GM12872 (cell line): ENCODE data around the gene NCK2.

Source experiments
- TF ChIP-seq, protein P1 (sequence below): IDR thresholded peaks from 3 replicates; pipeline ENCODE4 v1.5.1; 2011; ENCODE audit warnings: low read depth, mild to moderate bottlenecking, low read length, moderate library complexity; ENCODE audit not compliant: insufficient read depth

NCK2 gene

DNA sequence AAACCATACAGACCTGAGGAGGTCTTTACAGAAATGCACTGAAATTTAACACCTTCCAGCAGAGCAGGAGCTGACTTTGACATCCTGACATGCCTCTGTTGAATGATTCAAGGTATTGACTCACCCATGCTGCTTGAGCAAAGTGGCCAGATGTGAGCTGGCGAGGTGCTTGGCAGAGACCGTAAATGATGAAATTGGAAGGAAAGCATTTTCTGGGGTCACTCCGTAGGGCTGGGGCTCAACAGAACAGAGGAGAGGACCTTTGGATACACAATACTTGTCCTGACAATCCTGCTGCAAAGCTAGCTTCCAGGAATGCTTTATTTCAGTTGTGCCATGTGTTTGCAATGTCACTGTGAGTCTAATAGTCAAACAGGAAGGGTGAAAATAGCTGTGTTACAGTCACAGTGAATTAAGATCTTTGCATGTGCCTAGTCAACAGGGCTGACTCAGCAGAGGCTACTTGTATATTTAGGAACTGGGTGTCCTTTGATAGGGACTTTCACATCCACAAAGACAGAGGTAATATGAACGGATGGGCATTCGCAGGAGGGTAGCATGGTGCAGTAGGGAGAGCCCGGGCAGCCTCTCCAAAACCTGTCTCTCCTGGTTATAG lies 31.6 kb upstream of the NCK2 start:
- TF ChIP-seq, protein P1, sequence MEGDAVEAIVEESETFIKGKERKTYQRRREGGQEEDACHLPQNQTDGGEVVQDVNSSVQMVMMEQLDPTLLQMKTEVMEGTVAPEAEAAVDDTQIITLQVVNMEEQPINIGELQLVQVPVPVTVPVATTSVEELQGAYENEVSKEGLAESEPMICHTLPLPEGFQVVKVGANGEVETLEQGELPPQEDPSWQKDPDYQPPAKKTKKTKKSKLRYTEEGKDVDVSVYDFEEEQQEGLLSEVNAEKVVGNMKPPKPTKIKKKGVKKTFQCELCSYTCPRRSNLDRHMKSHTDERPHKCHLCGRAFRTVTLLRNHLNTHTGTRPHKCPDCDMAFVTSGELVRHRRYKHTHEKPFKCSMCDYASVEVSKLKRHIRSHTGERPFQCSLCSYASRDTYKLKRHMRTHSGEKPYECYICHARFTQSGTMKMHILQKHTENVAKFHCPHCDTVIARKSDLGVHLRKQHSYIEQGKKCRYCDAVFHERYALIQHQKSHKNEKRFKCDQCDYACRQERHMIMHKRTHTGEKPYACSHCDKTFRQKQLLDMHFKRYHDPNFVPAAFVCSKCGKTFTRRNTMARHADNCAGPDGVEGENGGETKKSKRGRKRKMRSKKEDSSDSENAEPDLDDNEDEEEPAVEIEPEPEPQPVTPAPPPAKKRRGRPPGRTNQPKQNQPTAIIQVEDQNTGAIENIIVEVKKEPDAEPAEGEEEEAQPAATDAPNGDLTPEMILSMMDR, result no peak

DNA sequence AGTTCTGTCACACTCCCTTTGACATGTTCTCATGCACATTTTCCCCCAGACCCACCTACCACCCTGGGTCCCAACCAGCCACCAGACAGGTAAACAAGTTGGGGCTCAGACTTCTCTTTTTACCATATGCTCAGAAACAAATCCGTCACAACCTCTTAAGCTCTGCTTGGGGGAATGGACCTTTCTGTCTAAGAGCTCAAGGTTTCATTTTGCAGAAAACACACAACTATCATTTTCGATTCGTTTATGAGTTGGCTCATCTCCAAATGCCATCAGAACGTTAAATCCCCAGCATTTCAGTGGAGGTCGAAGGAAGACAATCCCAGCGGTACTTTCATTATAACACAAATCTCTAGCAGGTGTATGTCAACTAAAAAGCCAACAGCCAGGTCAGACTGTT lies 30.6 kb upstream of the NCK2 start:
- TF ChIP-seq, protein P1, result no peak

DNA sequence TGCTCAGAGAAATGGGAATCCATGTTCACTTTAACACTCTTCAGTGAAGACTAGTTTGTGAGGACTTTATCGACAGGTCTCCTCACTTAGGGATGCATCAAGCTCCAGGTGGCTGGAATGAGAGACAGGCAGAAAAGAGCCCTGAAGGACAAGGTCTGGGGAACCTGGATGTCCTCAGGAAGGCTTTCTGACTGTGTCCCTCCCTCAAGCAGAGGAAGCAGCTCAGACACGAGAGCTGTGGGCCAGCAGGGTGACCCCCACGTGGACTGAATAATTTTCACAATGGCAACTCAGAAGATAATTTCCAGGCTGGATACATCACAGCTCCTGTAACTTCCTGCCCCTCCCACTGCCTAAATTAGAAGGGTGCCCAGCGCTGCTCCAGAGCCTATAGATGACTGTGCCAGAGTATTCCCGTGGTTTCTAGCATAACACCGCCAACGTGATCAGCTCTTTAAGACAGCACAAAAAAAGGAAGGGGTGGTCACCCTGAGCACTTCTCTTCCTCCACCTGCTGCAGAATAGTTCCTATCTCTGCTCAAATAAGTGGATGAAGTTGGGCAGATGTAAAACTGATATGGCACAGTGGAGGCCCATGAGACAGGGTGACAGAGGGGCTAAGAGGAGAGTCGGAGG lies 25.7 kb upstream of the NCK2 start:
- TF ChIP-seq, protein P1, result no peak

DNA sequence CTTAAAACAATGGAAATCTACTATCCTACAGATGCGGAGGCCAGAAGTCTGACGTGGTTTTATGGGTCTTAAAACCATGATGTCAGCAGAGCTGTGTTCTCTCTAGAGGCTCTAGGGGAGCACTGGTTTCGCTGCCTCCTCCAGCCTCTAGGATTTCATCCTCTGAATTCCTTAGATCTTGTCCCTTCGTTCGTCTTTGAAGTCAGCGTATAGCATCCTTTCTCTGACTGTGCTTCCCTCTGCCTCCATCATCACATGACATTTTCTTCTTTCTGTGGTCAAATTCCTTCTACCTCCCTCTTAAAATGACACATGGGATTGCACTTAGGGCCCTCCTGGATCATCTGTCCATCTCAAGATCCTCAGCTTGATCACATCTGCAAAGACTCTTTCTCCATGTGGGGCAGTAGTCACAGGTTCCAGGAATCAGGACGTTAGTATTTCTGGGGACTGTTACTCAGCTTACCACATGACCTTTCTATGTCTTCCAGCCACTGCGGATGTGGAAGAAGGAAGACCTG lies 22.7 kb upstream of the NCK2 start:
- TF ChIP-seq, protein P1, result no peak

DNA sequence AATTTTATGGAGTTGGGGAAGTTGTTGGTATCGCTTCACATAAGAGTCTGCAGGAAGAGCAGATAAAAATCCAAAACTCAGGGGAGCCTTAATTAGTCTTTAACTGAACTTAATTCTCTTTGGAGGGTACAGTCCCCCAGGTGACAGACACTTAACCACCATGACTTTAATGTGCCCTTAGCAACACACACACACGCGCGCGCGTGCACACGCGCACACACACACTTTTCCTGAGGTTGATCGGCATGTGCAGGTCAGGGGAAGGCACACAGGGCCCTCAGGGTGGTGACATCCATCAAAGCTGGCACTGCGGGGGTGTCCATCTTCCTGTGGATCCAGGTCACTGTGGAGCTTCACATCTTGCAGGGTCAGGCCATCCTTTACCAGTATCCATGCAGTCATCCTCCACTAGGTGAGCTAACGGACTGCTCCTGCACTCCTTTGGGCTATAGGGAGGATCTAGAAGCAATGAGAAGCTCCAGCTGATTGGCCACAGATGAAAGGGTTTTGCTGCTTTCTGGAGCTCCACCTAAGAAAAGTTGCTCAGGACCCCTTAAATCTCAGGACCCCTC lies 21.9 kb upstream of the NCK2 start:
- TF ChIP-seq, protein P1, result no peak

DNA sequence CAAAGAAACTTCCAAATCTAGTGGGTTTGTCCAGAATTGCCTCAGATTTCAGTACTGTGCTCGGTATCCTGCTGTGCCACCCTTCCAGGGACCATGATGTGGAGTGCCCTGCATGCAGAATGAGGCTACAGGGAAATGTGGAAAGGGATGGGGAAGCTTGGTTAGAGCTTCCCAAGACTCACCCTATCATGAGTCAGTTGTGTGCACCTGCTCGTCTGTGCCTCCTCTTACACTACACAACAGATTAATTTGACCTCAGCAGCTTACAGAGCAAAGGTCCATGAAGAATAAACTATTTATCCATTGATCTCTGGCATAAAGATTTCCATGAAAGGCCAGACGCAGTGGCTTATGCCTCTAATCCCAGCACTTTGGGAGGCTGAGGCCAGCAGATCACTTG lies 21.3 kb upstream of the NCK2 start:
- TF ChIP-seq, protein P1, result no peak

DNA sequence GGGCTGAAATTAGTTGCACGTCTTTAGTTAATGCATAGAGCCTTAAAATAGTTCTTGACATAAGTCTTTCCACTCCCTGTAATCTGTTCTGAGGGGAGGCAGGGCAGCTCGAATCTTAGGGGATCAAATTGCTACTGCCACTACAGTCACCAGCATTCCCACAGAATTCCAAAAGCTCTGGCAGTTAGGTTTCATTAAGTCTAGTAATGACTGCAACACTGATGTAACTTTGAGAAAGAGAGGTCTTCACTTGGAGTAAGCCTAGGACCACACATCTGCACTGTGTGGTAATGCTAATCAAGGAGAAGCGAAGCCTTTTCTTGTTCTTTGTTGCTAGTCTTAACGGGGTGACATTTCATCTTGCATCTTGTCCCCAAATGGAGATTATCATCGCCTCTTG lies 19.3 kb upstream of the NCK2 start:
- TF ChIP-seq, protein P1, result no peak
